ENCODE measurements around the gene ANKS1B. TPM values are rescaled to one million over a fixed set of nuclear protein-coding genes. Genes with fewer than 3 reads are reported as not detected.

The ANKS1B gene
- total RNA-seq, 1 donor from 2014 or later: 8.2 TPM

- TF ChIP-seq, protein P1, sequence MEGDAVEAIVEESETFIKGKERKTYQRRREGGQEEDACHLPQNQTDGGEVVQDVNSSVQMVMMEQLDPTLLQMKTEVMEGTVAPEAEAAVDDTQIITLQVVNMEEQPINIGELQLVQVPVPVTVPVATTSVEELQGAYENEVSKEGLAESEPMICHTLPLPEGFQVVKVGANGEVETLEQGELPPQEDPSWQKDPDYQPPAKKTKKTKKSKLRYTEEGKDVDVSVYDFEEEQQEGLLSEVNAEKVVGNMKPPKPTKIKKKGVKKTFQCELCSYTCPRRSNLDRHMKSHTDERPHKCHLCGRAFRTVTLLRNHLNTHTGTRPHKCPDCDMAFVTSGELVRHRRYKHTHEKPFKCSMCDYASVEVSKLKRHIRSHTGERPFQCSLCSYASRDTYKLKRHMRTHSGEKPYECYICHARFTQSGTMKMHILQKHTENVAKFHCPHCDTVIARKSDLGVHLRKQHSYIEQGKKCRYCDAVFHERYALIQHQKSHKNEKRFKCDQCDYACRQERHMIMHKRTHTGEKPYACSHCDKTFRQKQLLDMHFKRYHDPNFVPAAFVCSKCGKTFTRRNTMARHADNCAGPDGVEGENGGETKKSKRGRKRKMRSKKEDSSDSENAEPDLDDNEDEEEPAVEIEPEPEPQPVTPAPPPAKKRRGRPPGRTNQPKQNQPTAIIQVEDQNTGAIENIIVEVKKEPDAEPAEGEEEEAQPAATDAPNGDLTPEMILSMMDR (IDR thresholded peaks at IDR 0.05): no peak
- Histone ChIP-seq H3K36me3 (no peaks in the 10 kb centered on the region), H3K4me1 (no peaks in the 10 kb centered on the region), H3K27me3 (no peaks in the 10 kb centered on the region), H3K4me3 (no peak overlapping the region), H3K9me3 (no peaks in the 10 kb centered on the region), H3K27ac (no peak overlapping the region)
- intact Hi-C loops (cut with DNase I): no loop called here
- DNase-seq (ENCODE audit: low spot score in 2 of 2): no peak
Measured at GRCh38 chr12:98786653-98787052, 1198.1 kb downstream of the ANKS1B start.

- Histone ChIP-seq H3K27me3 (no peaks in the 10 kb centered on the region), H3K4me3 (no peak overlapping the region), H3K27ac (no peak overlapping the region), H3K4me1 (no peaks in the 10 kb centered on the region), H3K9me3 (no peaks in the 10 kb centered on the region), H3K36me3 (no peaks in the 10 kb centered on the region)
- no peak for DNase-seq (ENCODE audit: low spot score in 2 of 2)
- intact Hi-C loops (cut with DNase I): no loop called here
- TF ChIP-seq, protein P1 (IDR thresholded peaks at IDR 0.05): no peak
Measured at GRCh38 chr12:98783420-98783819, 1201.3 kb downstream of the ANKS1B start.

- TF ChIP-seq, protein P1 (IDR thresholded peaks at IDR 0.05): no peak
- H3K9me3 ChIP-seq: no peaks in the 10 kb centered on the region
- no peaks in the 10 kb centered on the region for H3K27me3 ChIP-seq
- no peaks in the 10 kb centered on the region for H3K4me1 ChIP-seq
- DNase-seq (ENCODE audit: low spot score in 2 of 2): no peak
- no peaks in the 10 kb centered on the region for H3K36me3 ChIP-seq
- no peak overlapping the region for H3K4me3 ChIP-seq
- intact Hi-C loops (cut with DNase I): no loop called here
- H3K27ac ChIP-seq: no peak overlapping the region
Measured at GRCh38 chr12:98780261-98780660, 1204.5 kb downstream of the ANKS1B start.

- H3K36me3 ChIP-seq: no peaks in the 10 kb centered on the region
- intact Hi-C loops (cut with DNase I): no loop called here
- TF ChIP-seq, protein P1 (IDR thresholded peaks at IDR 0.05): no peak
- H3K4me3 ChIP-seq: no peak overlapping the region
- no peaks in the 10 kb centered on the region for H3K27me3 ChIP-seq
- no peaks in the 10 kb centered on the region for H3K9me3 ChIP-seq
- no peaks in the 10 kb centered on the region for H3K4me1 ChIP-seq
- no peak for DNase-seq (ENCODE audit: low spot score in 2 of 2)
- H3K27ac ChIP-seq: no peak overlapping the region
Measured at GRCh38 chr12:98772818-98773217, 1211.9 kb downstream of the ANKS1B start.

GRCh38 chr12:98771811-98772752, 1212.7 kb downstream of the ANKS1B start:
- intact Hi-C loops (cut with DNase I): no loop called here
- Histone ChIP-seq H3K27me3 (no peaks in the 10 kb centered on the region), H3K36me3 (no peaks in the 10 kb centered on the region), H3K9me3 (no peaks in the 10 kb centered on the region), H3K4me3 (no peak overlapping the region), H3K27ac (no peak overlapping the region), H3K4me1 (no peaks in the 10 kb centered on the region)
- DNase-seq (ENCODE audit: low spot score in 2 of 2): no peak
- TF ChIP-seq, protein P1 (IDR thresholded peaks at IDR 0.05): no peak
